Fibroblast of peridontal ligament (primary cell): ENCODE data around the gene GOLGA6A.
"Not testable (repeated sequence)": the region's sequence is repeated elsewhere in the genome, so short reads cannot be mapped to it uniquely, and the experiment has no call there.

Experiments
- DNase-seq: peaks from one replicate; pipeline ENCODE4 v3.0.0-alpha.2; 2010; ENCODE audit errors: extremely low read depth

GOLGA6A gene, protein sequence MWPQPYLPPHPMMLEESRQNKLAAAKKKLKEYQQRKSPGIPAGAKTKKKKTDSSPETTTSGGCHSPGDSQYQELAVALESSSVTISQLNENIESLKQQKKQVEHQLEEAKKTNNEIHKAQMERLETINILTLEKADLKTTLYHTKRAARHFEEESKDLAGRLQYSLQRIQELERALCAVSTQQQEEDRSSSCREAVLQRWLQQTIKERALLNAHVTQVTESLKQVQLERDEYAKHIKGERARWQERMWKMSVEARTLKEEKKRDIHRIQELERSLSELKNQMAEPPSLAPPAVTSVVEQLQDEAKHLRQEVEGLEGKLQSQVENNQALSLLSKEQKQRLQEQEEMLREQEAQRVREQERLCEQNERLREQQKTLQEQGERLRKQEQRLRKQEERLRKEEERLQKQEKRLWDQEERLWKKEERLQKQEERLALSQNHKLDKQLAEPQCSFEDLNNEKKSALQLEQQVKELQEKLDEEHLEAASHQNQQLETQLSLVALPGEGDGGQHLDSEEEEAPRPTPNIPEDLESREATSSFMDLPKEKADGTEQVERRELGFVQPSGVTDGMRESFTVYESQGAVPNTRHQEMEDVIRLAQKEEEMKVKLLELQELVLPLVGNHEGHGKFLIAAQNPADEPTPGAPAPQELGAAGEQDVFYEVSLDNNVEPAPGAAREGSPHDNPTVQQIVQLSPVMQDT

DNA sequence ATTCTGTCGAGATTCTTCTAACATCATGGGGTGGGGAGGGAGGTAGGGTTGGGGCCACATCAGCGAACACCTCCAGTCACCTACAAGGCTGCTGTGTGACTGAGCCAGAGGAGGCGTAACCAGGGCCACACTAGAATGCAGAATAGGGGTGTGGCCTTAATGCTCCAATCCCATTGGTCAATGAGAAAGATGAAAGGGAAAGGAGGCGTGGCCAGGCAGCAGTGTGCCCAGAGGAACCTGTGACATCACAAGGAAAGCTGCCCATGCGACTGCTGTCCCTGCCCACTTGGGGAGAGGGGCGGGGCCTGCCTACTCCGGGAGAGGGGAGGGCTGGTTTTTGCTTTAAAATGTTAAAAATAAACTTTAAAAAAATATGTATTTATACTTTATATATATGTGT lies at the start of gene GOLGA6A:
Gene GOLGA6A, minus strand, starts transcription at position 101 of the 400 bp plus-strand sequence. Its CDS starts 41 bp downstream, at position 60.
- not testable (repeated sequence) for DNase-seq

- DNase-seq, result no peak
Measured at GRCh38 chr15:74131628-74132413, 49.5 kb upstream of the GOLGA6A start.

- no peak for DNase-seq
Measured at GRCh38 chr15:74130849-74131627, 48.7 kb upstream of the GOLGA6A start.

- DNase-seq, result no peak
Measured at GRCh38 chr15:74130155-74130848, 48.0 kb upstream of the GOLGA6A start, which contains the start of gene ISLR2. TSS of gene ISLR2 (plus strand) at chr15:74130586. CDS start at chr15:74132755, 2,169 bp downstream.

DNA sequence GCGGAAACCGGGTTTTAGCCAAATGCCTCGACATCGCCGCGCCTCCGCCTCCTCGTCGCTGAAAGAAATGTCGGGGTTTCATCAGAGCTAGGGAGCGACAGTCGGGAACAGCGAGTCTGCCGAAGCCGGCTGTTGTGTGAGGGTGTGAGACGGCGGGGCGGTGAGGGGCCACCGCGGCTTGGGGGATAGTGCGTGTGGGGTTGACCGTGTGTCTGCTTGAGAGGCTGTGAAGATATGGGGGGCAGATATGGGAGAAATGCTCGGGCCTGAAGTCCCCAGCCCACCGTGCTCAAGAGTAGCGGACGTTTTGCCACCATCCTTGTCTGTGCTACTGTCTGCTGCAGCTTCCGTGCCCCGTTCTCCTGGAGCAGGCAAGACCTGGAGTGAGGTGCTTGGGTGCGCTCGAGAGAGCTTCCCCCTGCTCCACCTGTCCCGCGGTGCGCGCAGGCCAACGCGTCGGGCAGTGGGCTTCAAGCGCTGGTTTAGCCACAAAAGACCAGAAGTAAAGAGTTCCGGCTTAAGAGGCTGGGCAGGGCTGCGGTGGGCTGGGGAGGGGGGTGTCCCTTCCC lies 47.3 kb upstream of the GOLGA6A start:
- DNase-seq, result no peak

GRCh38 chr15:74128785-74129585 lies 46.6 kb upstream of the GOLGA6A start:
- DNase-seq, result no peak

- no peak for DNase-seq
Measured at GRCh38 chr15:74127954-74128784, 45.8 kb upstream of the GOLGA6A start.

GRCh38 chr15:74127255-74127953 lies 45.1 kb upstream of the GOLGA6A start:
- DNase-seq, result peak; percentile 70

- no peak for DNase-seq
Measured at GRCh38 chr15:74124759-74125158, 42.4 kb upstream of the GOLGA6A start.

GRCh38 chr15:74124196-74124595 lies 41.8 kb upstream of the GOLGA6A start:
- DNase-seq, result no peak

DNA sequence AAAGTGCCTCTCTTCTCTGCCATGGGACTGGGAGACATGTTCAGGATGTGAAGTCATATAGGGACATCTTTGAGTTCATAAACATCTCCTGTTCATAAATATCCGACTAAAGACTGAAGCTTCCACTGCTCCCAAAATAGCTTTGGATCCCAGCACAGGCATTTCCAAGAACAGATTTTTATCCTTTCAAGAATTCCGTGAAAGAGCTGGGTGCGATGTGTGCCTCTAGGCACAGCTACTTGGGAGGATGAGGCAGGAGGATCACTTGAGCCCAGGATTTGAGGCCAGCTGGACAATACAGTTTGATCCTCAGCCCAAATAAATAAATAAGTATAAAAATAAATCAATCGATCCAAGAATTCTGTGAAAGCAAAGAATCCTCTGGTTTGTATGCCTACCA lies 41.3 kb upstream of the GOLGA6A start:
- no peak for DNase-seq

GRCh38 chr15:74123131-74123429 lies 40.7 kb upstream of the GOLGA6A start:
- no peak for DNase-seq

- DNase-seq, result no peak
Measured at GRCh38 chr15:74122403-74123130, 40.2 kb upstream of the GOLGA6A start.

GRCh38 chr15:74121858-74122257 lies 39.5 kb upstream of the GOLGA6A start:
- DNase-seq, result no peak

DNA sequence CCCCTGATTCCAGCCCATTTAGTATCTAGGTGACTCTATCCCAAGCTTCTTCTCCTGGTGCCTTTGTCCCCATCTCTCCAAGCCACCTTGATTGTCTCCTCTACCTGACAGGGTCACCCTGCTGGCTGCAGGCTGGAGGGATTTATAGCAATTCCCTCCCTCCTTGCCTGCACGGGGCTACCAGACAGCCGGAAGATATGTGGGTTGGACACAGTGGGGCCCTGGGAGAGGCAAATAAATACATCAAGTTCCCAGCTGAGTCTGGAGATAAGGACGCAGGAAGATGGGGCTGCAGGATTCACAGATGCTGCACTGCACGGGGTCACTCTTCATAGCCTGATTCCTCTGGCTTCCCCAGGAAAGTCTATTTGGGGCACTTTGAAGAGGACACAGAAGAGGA lies 38.7 kb upstream of the GOLGA6A start:
- no peak for DNase-seq

DNA sequence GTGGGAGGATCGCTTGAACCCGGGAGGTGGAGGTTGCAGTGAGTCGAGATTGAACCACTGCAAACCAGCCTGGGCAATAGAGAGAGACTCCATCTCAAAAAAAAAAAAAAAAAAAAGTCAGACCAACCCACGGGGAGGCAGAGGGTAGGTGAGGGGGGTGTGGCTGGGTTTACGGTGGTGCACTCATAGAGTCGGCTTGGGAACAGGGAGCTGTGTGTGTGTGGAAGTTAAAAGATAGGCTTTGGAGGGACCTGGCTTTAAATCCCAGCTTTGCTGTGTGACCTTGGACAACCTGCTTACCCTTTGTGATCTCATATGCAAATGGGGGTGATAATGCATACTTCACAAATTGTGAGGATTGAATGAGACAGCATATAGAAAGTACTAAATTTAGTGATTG lies 38.1 kb upstream of the GOLGA6A start:
- DNase-seq, result no peak

GRCh38 chr15:74109713-74110112 lies 27.4 kb upstream of the GOLGA6A start:
- no peak for DNase-seq

- not testable (repeated sequence) for DNase-seq
Measured at GRCh38 chr15:74108611-74109010, 26.3 kb upstream of the GOLGA6A start.
